GM12891 (cell line): ENCODE measurements around the gene SORT1.

ENCODE experiments used
- POLR2A ChIP-seq: IDR thresholded peaks from 2 replicates; pipeline ENCODE4 v1.6.1; 2011; ENCODE audit warnings: low read depth, low read length, control low read depth
- POLR2AphosphoS5 ChIP-seq: IDR thresholded peaks from 2 replicates; pipeline ENCODE4 v1.6.1; 2011; ENCODE audit warnings: low read depth, low read length, control low read depth
- TAF1 ChIP-seq: IDR thresholded peaks from 2 replicates; pipeline ENCODE4 v1.6.1; 2011; ENCODE audit warnings: low read depth, low read length, control low read depth

GRCh38 chr1:109270623-109271317 is 126.9 kb downstream of the SORT1 start:
- TF ChIP-seq TAF1 = no peak
- no peak for TF ChIP-seq POLR2A
- no peak for TF ChIP-seq POLR2AphosphoS5
